HG03571 (cell line): ENCODE results near the gene KCNIP3.

Experiments
- ATAC-seq: cut with Tn5 transposase; IDR thresholded peaks from one replicate; pipeline ENCODE4 v1.9.1; 2021; ENCODE audit not compliant: unreplicated experiment

The KCNIP3 gene

DNA sequence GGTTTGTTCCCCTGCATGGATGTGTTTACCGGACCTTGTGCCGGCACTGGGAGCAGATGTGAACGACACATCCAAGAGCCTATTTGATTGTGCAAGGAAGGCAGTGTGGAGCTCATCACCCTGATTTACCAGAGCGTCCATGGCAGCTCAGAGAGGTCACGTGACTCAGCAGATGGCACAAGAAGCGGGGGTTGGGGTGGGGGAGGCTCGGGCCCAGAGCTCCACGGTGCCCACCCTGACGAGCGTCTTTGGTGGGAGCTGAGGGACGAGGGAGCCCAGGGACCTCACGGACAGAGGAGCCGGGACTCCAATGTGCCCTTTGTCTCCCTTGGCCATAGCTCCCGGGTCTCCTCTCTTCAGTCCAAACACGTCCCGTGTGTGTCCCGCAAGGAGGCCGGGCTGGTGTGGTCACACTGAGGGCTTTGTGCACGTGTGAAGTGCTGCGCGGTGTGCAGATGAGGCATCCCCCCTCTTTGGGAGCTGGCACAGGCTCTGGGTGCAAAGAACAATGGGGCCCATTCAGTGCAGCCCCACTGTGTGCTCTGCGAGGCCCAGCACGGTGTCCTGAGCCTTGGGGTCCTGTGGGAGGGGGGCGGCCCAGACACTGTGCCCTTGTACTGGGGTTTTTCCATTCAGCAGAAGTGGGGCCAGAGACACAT is 15.5 kb downstream of the KCNIP3 start:
- no peak for ATAC-seq

DNA sequence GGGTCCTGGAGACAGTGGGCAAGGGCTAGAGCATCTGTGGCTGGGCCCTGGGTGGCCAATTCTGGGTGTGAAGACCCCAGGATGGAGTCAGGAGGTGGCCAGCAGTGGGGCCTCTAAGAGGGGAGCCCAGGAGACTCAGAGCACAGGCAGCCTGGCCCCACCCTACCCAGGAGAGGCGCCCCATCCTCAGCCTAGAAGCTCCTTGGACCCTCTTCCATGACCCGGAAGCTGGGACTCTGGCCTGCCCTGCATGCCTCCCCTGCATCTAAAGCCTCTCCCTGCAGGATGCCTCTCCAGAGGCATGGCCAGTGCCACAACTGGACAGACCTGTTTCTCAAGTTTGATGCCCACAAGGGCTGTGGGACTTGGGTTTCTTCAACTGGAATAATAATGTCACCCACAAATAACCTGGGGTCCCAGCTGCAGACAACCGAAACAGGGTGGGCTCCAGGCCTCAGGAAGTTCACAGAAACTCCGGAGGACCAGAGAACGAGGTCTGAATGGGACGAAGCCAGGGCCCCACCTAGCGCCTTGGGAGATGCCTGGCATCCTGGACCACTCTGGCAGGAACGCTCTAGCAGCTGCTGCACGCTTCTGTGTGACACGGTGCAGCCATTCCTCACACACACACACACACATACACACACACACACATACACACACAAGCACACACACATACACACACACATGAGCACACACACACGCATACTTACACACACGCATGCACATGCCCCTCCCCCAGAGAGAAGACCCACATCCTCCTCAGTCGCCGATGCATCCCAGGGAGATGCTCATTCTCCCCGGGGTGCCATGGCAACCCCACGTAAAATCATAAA is 16.4 kb downstream of the KCNIP3 start:
- ATAC-seq, result no peak

- no peak for ATAC-seq
These were observed 17.4 kb downstream of the KCNIP3 start for GRCh38 chr2:95314598-95314963.

DNA sequence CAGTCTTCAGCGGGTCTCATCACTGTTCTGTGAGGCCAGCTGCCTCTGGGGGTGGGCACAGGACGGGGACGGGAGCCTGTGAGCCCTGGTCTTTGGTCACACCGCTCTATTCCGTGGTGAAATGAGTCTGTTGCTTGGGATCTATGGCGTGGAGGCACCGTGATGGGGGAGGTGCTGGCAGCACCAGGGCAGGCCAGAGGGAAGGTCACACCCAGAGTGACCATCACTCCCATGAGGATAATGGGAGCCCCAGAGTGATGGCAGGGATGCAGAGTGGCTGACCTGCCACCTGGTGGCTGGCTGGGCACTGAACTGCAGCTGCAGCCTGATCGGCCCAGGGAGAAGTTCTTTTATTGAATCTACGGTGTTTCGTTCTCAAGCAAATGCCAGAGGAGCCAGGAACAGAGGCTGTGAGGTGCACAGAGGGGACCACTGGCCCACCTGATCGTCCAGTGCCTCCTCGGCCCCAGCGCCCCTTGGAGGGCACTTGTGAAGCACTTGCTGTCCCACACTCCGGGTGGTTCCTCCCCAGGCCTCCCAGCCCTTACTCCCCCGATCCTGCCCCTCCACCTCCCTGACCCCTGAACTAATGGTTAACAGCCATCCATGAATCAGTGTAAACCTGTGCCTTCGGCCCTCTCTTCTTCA is 17.9 kb downstream of the KCNIP3 start:
- no peak for ATAC-seq

DNA sequence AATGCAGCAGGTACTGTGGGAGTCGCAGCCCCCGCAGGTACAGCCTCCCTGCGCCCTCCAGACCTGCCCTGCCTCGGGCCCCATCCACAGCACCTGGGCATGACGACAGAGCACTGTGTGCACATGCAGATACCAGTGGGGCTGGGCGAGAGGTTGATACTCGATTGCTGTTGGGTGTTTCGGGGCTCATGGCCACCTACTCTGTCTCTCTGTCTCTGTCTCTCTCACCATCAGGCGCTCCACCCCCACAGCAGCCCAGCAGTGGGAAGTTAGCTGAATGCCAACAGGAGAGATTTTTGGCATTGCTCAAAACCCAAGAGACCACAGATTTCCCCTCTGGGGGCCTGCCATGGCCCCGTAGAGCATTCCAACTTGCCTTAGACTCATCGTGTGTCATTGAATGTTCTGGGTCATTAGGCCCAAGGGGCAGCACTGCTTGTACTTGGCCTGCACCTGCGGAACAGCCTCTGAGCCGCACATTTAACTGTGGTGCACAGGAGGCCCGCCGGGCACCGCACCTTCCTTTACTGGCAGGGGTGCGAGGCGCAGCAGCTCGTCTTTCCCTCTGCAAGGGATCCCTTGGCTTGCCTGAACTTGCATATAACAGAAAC is 18.8 kb downstream of the KCNIP3 start:
- no peak for ATAC-seq

GRCh38 chr2:95316466-95317122 is 19.4 kb downstream of the KCNIP3 start:
- ATAC-seq, result no peak

- ATAC-seq, result no peak
These were observed 20.0 kb downstream of the KCNIP3 start for GRCh38 chr2:95317123-95317500.

GRCh38 chr2:95317665-95318425 is 20.7 kb downstream of the KCNIP3 start:
- ATAC-seq, result no peak

GRCh38 chr2:95318431-95319220 is 21.5 kb downstream of the KCNIP3 start:
- ATAC-seq, result no peak

DNA sequence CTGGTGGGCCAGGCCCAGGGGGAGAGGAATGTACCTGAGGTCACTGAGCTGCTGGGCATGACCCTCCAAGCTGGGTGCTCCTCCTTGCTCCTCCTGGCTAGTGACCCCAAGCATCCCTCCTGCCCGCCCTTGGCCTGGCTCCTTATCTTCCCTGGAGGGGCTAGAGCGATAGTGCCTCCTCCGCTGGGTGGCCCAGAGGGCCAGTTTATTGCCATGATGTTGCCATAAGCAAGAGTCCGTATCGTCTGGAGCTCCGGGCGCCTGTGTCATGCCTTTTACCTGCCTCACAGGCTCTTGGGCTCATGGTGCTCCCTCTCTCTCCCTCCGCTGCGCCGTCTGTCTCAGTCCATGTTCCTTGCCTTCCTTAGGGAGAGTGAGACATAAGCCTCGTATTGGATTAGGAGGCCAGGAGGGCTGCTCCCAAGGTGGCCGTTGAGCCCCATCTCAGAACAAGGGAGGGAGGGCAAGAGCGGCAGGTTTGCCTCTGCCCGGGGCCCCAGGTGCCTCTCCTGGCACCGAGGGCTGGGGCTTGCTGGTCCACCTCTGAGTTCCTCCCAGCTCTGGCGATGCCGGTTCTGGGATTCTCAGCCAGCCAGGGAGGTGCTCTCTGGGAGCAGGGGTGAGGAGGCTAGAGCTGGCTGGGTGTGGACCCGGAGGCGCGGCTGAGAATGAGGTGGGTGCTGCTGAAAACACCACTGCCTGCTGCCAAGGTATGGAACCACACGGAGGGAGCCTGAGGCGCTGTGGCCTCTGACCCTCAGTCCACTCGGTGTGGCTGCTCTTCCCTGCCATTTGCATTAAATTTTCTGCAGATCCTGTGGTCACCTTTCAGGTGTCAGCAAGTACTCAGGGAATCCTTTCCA is 22.6 kb downstream of the KCNIP3 start:
- ATAC-seq, result no peak

GRCh38 chr2:95320344-95320712 is 23.2 kb downstream of the KCNIP3 start:
- ATAC-seq, result no peak

DNA sequence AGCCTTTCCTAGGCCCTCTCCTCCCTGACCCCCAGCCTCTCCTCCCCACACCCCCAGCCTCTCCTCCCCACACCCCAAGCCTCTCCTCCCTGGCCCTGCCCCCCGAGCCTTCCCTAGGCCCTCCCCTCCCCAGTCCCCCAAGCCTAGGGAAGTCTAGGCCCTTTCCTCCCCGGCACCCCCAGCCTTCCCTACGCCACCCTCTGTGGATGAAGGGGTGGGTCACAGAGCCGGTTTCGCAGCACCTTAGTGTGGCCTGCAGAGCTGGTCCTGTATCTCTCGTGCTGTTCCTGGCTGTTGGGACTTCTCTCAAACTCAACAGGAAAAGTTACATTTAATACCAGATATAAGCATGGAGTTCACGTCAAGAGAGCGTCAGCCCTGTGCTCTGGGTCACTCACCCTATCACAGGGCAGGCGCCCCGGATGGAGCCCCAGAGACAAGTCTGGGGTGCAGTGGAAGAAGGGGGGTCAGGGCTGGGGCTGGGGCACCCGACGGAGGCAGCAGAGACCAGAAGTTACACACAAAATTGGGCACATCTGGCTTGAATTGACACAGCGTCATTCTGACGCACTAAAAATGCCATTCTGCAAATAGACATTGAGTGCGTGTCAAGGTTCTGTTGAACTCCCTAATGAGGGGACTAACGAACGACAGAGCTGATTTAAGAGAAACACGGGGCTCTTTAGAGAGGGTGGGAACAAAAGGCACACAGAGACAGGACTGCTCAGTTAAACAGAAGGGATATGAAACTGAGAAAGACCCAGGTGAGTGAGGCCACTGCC is 24.0 kb downstream of the KCNIP3 start:
- ATAC-seq, result no peak

- no peak for ATAC-seq
These were observed 26.4 kb downstream of the KCNIP3 start for GRCh38 chr2:95323347-95324155.

DNA sequence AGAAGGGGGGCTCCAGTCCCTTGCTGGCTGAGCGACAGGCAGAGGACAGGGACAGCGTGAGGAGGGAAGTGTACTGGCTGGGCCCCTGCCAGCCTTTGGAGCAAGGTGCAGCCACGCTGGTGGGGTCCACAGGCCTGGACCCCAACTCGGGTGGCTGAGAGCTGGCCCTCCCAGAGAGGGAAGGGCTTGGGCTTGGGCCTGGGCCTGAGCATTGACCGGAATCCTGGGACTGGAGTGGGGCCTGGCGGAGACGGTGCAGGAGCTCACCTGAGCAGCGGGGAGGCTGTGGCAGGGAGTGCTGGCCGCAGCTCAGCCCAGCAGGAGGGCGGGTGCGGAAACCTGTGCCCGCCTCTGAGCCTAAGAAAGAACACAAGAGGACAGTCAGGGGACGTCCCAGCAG is 27.9 kb downstream of the KCNIP3 start:
- no peak for ATAC-seq

- no peak for ATAC-seq
These were observed 28.7 kb downstream of the KCNIP3 start for GRCh38 chr2:95325590-95326432.

DNA sequence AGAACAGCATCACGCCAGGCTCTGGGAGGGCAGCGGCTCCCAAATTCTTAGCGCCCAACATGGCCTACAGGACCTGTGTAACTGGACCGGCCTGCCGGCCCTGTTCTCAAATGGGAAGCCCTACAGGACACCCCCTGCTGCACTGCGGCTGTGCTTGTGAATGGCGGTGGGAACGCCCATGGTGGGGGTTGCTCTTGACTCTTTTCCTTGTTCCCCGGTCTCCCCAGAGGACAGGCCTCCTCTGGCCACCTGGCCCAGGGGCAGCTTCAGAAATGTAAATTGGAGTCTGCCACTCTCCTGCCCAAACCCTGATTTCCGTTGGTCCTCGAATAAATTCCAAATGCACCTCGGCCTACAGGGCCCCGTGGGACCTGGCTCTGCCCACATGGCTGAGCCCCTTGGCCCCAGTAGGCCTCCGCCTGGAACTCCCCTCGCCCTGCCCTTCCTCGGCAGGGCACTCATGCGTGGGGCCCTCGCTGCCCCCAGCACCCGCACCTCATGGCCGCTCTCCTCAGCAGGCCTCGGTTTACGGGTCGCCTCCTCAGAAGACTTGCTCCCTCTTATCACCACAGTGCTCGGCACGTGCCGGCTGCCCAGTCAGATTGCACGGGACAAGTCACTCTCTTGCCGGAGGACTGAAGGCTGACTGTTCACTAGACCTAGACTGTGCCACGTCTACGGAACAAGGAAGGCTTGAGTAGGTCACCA is 29.4 kb downstream of the KCNIP3 start:
- no peak for ATAC-seq
